Activated CD4-positive, alpha-beta T cell treated with anti-CD3 and anti-CD28 coated beads for 48 hours (primary cell): ENCODE measurements around the gene RAB14.
"Not testable (repeated sequence)": the region's sequence is repeated elsewhere in the genome, so short reads cannot be mapped to it uniquely, and the experiment has no call there.

Experiments
- DNase-seq: peaks from one replicate; pipeline ENCODE4 v3.0.0-alpha.2; 2020

Gene RAB14

DNA sequence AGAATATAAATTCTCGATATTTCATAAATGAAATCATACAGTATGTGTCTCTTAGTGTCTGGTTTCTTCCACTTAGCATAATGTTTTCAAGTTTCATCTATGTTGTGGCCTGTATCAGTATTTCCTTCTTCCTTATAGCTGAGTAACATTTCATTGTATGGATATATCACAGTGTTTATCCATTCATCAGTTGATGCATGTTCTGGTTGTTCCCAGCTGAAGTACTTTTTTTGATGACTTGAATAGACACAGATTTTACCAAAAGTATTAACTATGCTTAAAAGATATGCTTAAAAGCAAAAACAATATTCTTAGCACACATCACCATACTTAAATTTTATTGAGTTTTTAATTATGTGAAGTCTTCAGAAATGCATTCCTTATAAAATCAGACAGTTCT lies 12.7 kb downstream of the RAB14 start:
- DNase-seq = no peak

DNA sequence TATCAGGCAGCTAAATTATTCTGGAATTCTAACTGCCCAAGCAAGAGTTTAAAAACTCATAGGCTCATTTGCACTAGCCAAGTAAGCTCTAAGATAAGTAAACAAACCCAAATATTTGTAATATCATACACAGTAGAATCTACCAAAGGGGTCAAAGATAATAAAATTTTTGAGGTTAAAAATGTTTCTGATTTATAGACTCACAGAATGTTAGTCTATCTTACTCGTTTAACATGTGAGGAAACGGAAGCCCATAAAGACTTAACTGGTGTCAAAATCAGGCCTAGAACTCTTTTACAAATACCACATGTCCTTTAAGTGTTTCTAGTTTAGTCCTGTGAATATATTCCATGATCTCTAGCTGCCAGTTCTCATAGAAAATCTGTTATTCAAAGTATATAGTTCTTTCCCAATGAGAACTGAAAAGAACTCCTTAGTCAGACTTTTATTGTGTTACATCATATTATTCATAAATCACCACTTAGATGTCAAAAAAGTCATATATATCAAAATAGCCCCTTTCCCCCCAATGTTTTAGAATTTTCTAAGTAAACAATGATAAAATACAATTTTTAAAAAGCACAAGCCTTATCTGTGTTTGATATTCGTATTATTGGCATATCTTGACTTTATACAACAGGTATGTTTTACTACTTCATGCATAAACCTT lies 13.9 kb downstream of the RAB14 start:
- no peak for DNase-seq

DNA sequence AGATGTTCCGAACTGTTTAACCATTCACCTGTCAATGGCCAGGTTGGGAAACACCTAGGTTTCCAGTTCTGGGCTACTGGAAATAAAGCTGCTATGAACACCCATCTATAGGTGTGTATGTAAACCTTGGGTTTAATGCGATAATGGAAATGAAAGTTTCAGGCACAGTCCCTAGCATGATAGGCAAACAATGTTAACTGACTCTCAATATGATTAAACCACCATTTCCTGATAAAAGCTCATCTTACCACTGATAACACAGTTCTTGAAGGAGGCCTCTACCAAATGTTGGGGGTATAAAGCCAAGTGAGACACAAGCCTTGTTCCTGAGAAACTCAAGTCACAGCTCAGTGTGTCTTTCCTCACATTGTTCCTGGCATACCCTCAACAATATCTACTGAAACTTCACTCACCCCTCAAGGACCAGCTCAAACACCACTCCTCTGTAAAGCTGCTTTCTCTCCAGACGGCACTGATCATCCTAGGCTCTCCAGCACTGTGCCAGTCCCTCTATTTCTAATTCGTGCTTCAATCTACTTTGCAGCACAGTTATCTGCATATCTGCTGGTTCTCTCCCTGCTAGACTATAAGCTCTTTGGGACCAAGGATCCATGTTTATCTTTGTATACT lies 15.8 kb downstream of the RAB14 start:
- DNase-seq = no peak

DNA sequence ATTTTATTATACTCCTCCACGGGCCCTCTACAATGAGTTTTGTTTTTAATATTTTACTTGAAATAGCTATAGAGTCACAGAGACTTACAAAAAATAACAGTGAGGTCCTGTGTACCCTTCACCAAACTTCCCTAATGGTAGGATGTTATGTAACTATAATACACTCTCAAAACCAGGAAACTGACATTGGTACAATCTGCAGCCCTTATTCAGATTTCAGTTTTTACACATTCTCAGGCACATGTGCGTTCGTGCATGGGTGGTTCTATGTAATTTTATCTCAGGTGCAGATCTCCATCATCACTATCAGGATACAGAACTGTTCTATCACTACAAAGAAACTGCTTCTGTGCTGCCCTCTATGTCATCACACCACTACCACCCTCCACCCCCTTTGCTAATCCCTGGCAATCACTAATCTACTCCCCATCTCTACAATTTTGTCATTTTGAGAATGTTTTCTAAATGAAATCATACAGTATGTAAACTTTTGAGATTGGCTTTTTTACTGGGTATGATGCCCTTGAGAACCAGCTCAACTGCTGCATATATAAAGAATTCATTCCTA lies 16.4 kb downstream of the RAB14 start:
- no peak for DNase-seq

DNA sequence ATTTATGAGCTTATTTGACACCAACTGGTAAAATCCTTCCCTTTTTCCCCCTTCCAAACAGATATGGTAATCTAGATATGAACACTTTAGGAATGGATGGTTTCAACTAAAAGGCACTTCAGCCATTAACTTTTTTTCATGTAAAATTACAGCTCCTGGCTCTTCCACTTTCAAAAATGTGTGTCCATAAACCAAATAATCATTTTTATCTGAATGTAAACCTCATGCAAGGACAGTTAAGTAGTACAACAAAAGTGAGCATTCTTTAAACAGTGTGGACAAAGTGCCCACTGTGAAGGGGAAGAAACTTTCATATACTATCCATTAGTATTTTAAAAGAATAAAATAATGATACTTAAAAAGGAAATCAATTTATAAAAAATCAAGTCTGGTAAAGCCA lies 17.2 kb downstream of the RAB14 start:
- DNase-seq = no peak

DNA sequence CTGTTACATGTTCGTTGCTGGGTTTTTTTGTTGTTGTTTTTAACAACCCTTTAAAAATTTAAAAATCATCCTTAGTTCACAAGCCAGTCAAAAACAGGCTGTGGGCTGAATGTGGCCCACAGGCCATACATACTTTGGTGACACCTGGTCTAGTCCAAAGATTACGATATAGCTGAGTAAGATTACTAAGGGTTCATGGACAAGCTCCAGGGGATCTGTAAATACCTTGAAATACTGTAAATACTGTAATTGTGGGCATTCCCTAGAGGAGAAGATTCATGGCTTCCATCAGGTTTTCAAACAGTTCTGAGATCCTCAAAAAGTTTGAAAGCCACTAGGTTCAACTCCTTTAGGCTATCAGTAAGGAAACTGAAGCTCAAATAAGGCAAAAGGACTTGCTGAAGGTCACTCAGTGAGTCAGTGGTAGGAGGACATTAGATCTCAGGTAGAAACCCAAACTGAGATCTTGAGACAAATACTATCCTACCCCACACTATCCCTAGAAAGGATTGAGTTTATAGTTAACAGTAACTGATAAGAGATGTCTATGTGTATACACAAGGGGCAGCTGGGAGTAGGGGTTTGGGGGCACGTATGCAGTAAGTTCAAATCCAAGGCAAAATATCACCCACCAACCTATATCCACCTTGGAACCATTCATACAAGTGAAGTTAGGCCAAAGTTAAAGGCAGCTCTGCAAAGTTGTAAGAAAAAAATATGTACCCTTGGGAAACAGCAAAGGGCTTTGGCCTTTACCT lies 17.8 kb downstream of the RAB14 start:
- DNase-seq = no peak

DNA sequence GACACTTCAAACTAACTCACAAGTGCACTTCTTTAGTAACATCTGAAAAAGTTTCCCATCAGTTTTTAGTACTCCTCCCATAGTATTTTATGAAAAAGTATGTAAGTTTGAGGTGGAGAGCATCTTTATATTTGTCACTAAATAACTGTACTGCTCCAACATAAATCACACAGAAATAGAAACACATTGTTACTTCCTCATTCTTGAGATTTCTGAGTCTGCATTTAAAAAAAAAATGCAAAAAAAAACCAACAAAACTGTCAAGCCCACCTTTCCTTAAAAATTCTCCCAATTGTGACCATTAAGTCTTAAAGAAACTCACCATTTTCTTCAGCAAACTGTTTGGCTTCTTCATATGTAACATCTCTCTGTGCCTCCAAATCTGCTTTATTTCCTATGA lies 18.7 kb downstream of the RAB14 start:
- no peak for DNase-seq

DNA sequence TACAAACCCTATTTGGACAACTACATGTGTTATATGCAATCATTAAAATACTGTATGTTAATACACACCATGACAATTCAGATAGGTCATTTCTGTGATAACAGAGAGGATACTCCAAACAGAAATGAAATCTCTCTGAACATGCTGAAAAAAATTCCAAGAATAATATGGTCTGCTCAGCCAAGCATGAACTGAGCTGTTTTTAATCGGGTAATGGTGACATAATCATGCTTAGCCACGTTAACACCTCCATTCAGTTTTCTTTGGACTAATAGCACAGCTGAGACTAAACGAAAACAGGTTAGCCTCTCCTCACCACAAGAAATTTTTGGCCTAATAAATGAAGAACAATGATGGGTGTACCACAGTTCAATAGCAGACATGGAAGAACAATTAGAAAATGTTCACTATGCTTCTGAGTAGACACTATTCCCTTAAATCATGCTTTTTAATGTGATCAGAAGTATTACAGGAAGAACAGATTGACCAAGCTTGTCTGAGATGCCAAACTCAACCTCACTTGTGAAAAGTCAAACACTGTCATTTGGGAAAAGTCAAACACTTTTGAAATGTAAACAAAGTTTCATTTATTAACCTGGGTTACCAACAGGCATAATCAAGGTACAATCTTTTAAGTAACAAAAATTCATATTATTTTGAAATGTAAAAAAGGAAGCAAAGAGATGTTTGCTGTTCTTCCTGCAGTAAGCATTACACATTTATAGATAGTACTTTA lies 19.4 kb downstream of the RAB14 start:
- DNase-seq = no peak

DNA sequence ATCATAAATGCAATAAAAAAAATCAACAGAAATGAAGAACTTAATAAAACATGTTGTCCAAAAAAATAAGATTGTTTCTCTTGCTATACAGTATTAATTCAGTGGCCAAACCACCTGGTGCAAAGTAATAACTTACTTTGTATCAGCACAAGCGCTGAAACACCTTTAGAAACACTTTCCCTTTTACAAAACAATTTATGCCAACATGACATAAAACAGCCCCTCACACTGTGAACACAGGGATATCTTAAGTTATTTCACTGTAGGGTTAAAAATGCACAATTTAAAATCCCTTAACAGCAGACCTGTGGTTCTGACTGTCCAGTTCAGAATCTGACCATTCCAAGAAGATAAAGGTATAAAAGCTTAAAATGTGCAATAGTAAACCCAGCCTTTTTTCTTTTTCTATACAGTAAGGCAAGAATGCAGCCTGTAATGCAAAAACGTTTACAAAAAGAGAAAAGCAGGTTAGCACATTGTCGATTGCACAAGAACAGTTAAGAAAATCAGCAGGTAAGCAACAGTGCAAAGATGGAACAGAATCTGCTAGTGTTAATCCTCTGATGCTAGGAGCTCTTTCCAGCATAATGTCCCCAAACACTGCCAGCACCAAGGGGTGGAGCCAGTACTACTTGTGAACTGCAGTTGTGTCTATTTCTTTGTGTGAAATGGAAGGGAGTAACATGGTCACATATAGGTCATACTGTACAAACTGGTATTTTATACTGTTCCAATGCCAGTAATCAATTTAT lies 21.6 kb downstream of the RAB14 start:
- no peak for DNase-seq

DNA sequence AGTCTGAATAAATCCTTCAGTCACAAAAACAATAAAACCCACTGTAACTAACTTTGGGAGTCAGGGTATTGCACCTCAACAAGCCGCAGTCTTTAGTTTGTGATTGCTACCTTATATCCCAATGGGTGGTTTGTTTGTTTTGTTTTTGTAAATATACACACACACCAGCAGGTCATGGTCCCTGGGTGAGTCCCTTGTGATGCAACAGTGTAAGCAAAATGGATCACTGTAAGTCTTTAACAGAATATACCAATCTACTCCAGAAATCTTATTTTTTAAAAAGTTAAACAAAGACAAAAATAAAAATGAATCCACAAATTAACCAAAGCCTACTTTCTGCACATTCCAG lies 22.3 kb downstream of the RAB14 start:
- not testable (repeated sequence) for DNase-seq

DNA sequence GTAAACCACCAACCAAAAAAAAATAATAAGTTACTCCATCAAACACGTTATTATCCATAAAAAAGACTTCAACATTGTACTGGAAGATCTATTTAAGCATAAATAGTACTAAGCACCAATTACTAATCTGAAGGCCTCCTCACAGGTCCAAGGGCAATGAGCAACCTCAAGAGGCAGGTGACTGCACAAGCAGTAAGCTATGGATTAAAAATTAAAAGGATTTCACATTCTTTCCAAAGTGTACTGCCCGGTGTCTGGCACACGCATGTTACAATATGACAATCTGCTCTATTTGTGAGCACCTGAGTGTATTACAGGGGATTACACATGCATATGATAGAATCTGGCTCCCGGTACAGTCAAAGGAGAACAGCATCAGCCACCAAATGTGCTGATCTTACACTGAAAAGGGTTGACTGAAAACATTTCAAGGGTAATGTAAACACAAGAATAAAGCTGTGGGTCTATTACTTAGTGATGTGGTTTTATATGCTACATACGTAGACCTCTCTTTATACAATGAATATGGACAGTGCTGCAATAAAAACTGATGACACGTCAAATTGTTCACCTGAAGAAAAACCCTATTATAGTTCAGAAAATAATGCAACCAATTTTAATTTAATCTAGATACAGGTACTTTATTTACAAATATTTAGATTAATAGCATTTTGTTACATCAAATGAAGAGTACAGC lies 22.8 kb downstream of the RAB14 start:
- DNase-seq = no peak

DNA sequence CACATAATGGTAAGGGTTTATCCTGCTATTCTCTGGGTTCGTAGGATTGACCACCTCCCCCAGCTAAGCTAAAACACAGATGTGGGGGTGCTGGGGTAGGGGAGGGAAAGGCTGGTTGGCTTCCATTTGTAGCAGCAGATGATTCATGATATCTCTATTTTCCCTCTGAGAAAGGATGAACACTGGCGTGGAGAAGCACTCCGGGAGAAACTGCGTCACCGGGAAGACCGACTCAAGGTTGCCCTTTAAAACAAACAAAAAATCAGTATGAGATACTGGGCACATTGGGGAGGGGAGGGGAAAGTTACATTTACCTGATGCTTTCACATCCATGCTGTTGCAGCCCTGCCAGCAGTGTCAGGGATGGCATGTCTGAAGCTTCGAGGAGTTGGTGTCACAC lies 28.2 kb downstream of the RAB14 start:
- no peak for DNase-seq

DNA sequence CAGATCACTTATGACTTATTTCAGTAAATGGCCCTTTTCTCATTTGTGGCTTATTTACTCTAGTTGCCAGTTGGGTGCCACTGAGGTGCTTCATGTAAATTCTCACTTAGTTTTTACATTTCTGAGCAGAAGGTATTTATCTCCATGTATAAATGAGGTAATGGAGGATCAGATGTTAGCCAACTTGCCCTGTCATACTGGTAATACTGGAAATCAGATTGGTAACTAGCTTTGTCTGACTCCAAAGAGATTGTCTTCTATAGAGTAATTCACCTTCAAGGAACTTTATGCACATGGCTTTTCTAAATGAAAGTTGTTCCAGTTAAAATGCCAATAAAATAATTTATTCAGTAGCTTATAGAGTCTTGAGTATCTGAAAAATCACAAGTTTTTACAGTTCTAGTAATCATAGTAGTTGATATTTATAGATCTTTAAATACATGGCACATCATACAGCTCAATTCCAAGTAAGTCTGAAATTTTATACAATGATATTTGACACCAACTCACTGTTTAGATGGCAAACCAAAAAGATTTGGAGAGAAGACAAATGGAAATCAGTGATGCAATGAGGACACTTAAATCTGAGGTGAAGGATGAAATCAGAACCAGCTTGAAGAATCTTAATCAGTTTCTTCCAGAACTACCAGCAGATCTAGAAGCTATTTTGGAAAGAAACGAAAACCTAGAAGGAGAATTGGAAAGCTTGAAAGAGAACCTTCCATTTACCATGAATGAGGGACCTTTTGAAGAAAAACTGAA lies 28.8 kb downstream of the RAB14 start:
- DNase-seq = no peak

DNA sequence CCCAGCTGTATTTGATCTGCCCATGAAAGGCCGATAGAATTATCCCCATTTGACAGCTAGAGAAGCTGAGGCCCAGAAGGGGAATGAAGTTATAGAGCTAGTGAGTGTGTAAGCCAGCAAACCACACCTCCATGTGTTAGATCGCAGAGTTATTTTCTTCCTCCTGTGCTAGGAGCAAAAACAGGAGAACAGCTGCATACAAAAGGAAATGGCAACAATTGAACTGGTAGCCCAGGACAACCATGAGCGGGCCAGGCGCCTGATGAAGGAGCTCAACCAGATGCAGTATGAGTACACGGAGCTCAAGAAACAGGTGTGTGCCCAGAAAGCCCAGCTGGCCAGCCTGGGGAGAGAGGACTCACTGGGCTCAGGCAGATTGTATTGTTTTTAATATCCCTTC lies 30.4 kb downstream of the RAB14 start:
- no peak for DNase-seq

DNA sequence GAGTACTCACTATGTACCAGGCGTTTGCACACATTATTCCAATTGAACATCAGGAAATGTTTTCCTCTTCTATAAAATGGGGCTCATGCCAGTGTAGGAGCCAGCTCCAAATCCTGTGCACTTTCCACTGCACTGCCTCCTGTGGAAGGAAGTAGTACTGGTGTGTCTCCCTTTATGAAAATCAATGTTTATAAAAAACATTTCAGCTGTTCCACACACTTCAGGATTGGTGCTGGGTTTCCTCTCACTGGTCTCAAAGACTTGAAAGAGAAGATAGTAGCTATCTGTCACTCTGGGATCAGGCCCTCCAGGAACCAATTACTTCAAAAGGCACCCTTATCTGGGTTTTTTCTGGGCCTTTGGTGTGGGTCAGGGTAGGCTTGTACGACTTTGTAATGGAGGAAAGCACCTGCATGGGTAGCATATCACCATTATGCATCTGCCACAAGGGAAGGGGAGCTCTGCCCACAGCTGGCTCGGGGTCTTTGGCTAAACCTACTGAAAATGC lies 32.5 kb downstream of the RAB14 start:
- DNase-seq = peak; percentile 21

DNA sequence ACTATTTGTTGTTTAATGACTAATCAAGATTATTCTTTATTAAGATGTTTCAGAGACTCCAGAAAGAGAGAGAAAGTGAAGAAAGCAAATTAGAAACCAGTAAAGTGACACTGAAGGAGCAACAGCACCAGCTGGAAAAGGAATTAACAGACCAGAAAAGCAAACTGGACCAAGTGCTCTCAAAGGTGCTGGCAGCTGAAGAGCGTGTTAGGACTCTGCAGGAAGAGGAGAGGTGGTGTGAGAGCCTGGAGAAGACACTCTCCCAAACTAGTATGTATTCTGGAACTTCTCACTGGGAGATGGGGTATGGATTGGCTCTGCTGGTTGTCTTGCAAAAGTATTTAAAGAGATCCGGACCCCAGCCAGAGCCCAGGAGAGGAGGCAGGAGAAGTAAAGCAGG lies 33.6 kb downstream of the RAB14 start:
- DNase-seq = no peak

DNA sequence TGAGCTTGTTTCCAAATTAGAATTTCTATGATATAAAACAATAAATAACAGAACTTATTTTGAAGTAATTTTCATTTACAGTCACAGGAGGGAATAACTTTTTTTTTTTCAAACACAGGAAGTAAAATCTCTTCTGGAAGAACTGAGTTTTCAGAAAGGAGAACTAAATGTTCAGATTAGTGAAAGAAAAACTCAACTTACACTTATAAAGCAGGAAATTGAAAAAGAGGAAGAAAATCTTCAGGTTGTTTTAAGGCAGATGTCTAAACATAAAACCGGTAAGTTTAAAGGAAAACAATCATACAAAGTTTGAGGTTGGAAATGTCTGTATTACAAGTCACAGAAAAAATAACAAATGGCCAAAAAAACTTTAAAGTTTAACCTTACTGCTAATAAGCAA lies 41.6 kb downstream of the RAB14 start:
- no peak for DNase-seq

DNA sequence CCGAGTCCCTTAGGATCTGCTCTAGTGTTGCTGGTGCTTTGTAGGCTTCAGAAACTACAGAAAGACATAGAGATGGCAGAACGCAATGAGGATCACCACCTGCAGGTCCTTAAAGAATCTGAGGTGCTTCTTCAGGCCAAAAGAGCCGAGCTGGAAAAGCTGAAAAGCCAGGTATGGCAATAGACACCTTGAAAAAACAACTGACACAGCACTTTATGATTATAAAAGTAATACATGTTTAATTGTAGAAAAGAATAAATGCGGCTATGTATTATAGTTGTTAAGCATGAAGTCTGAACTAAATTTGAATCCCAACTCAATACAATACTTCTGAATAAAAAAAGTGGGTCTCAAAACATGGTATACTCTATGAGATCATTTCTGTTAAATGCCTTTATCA lies 43.7 kb downstream of the RAB14 start:
- DNase-seq = no peak

DNA sequence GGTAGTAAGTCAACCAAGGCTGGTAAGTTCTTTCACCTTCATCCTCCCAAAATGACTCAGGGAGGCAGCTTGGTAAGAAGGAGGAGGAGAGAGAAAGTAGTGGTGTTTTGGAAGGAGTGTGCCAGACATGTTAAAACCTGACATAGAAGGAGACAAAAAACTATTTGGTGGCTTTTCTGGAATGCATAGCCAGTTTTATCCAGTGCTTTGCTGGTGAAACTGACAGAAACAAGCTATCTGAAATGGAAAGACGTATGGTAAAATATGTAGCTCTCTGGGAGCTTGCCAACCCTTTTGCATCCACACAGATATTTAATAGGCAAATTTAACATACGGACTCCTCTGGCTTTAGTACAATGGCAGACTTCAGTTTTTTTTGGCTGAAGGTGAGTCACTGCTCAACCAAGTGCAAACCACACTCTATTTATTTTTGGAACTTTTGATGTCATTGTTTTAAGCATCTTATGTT lies 45.4 kb downstream of the RAB14 start:
- no peak for DNase-seq

DNA sequence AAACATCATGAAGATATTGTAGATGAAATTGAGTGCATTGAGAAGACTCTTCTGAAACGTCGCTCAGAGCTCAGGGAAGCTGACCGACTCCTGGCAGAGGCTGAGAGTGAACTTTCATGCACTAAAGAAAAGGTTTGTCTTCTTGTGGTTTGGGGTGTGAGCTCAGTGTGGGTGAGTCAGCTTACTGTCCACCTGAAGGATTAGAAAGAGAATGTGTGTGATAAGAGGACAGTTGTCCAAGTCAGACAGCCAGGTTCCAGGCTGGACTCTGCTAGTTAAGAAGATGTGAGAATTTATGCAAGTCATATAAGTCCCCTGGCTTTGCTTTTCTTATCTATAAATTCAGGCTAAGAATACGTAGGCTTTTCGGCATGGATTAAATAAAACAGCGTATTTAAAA lies 46.9 kb downstream of the RAB14 start:
- no peak for DNase-seq

DNA sequence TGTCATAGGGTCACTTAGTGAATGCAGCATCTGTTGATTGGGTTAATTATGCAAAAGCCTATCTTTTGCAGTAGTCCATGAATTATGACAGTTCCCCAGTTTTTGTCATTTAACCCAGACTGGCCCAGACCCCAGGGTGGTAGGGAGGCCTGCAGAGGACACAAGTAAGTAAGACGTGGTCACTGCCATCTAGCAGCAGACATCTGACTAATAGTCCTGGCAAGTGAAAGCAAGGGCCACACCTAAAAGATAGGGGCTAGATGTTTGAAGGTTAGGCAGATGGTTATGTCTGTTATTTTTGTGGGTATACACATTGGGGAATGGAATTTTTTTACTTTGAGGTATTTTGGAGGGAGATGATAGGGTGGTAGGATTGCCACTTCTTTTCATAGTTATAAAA lies 48.0 kb downstream of the RAB14 start:
- DNase-seq = no peak
